LNCAP (cell line): ENCODE data around the gene ZNF385B.

Experiments
- TF ChIP-seq, protein P1 (sequence below): fragments of 450-650 bp; IDR thresholded peaks from 2 replicates; pipeline ENCODE4 v1.5.1; 2017; ENCODE audit warnings: mild to moderate bottlenecking

The ZNF385B gene

DNA sequence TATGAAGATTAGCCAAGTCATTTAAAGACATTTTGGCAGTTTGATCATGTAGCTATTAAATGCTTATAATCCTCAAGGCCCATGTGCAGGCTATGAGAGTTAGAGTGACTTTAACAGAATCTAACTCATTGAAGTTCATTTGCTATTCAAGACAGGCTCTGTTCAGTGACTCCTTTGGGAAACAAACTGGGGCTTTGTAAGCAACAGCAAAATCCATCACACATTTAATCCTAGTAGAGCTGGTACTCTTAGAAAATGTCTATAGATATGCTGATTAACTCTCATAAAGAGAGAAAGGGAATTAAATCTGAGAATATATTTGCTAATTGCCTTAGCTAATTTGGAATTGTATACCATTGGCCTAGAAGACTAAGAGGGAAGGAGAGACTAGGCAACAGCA is 414.0 kb downstream of the ZNF385B start:
- TF ChIP-seq, protein P1, sequence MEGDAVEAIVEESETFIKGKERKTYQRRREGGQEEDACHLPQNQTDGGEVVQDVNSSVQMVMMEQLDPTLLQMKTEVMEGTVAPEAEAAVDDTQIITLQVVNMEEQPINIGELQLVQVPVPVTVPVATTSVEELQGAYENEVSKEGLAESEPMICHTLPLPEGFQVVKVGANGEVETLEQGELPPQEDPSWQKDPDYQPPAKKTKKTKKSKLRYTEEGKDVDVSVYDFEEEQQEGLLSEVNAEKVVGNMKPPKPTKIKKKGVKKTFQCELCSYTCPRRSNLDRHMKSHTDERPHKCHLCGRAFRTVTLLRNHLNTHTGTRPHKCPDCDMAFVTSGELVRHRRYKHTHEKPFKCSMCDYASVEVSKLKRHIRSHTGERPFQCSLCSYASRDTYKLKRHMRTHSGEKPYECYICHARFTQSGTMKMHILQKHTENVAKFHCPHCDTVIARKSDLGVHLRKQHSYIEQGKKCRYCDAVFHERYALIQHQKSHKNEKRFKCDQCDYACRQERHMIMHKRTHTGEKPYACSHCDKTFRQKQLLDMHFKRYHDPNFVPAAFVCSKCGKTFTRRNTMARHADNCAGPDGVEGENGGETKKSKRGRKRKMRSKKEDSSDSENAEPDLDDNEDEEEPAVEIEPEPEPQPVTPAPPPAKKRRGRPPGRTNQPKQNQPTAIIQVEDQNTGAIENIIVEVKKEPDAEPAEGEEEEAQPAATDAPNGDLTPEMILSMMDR: no peak

DNA sequence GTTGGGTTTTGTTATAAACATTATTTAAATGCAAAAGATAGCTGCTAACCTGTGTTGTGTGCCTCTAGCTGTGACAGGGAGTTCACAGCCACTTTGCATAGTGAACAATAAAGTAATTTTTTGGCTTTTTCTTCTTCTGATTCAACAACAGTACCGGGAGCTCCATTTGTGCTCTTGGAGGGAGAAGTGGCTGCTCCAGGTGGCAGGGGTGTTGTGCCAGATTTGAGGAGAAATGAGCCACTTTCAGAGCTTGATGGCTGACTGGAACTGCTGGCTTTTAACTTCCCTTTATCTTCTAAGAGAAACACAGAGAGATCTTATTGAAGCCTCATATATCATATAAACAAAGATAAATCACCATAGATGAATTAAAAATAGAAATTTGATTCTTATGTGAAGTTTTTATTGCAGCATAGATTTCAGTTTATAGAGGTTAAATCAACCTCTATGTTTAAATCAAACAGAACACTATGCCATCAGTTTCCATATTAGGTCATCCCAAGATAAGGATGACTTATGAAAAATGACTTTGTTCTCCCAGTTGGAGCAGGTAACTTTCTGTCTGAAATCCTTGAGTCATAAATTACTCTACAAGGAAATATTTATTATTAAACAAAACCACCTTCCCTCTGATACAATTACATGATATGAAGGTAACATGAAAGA is 414.8 kb downstream of the ZNF385B start:
- TF ChIP-seq, protein P1: no peak

DNA sequence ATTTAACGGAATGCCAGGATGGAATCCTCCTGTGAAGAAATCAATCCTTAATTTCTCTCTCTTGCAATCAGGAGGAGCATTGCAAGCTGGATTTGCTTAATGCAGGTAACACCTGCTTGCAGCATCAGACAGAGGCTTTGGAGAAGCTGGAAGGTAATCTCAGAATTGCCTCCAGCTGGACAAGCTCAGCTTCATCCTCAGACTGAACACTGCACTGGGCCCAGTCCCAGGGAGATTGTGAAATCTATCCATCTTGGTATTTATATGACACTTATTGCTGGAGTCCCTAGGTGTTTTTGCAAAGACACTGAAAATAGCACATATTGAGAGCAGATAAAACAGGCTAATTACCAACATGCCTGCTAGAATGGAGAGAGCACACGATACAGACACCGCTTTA is 417.4 kb downstream of the ZNF385B start:
- TF ChIP-seq, protein P1: no peak

DNA sequence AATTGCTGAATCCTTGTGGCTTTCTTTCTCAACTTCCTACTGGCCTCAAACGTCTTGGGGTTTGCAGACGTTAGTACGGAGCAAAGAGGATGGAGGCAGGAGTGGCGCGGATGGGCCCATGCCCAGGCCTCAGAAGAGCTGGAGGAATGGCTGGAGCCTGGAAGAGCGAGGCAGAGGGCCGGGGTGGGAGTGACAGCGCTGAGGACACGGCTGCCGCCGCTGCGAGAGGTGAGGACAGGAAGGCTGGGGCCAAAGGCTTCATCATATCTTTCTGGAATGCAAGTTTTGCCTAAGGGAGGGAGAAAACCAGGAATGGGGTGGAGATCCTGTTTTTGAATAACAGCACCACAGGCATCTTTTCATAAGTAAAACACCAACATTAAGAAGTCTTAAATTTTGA is 418.2 kb downstream of the ZNF385B start:
- TF ChIP-seq, protein P1: no peak

DNA sequence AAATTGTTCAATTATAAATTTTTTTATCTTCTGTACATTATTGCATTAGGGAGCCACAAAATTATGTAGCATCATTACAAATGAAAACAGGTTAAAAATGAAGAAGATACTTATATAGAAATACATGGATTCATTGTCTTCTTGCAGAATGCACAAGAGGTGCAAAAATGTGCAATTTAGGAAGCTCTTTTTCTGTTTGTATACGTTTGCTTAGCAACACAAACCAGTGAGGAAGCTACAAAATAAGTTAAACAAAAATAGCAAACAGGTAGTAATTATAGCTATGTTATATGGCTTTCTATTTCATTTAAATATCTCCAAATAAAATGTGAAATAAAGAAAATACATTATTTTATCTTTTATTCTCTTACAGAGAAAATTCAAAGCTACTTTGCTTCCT is 419.2 kb downstream of the ZNF385B start:
- TF ChIP-seq, protein P1: no peak

DNA sequence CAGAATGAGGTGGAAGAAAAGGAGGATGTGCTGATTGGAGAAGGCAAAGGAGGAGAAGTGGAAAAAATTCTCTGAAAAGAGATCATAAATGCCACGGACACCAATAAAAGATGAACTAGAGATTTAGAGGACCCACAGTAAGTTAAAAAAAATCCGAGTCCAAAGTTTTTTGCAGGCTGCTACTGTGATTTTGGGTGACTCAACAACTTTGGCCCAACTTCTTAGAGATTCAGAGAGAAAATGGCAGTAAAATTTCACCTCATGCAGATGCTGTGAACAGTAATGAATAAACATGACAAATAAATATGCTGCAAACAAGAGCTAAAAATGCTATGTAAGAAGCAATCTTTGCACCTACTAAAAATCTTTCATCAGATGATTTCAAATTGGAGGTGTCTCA is 419.9 kb downstream of the ZNF385B start:
- TF ChIP-seq, protein P1: no peak

DNA sequence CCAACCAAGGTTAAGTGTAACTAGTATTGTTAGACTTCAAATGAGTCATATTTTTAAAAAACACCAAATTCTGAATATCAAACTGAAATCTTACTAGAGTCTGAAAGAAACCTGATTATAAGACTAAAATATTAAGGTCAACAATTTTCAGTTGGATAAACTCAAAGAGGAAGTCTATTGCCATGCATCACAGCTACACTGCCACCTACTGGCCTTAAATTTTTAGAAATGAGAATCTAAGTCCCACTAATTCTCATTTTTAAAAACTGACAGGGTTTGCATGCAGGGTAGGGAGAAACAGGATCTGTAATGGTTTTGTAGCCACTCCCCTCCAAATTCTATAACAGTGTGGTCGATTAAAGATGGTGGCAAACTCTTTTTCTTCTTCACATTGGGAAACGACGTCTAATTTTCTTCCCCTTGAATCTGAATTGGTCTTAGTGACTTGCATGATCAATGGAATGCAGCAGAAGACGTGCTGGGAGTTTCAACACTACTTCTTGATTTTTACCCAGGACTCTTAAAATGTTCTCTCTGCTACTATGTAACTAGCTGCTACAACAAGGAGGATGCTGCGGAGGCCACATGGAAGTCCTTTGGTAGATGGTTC is 420.7 kb downstream of the ZNF385B start:
- TF ChIP-seq, protein P1: peak; percentile 60; the same call in 1 of the 2 replicates
